Mesothelial cell of epicardium (in vitro differentiated cells): ENCODE measurements around the gene CHST2. TPM values are rescaled to one million over a fixed set of nuclear protein-coding genes. Genes with fewer than 3 reads are reported as not detected.

Experiments used
- DNase-seq, 2 experiments: peaks; one replicate each; pipeline ENCODE4 v3.0.0; 2021; ENCODE audit warnings: low spot score in 2 of 2; ENCODE audit not compliant: unreplicated experiment in 2 of 2
- H3K27ac Mint-ChIP-seq: 2 replicates; pipeline ENCODE4 v1.8.0; 2021; ENCODE audit warnings: mixed read lengths
- H3K27me3 Mint-ChIP-seq: 2 replicates; pipeline ENCODE4 v1.8.0; 2021; ENCODE audit warnings: low read depth, mixed read lengths
- H3K36me3 Mint-ChIP-seq: 2 replicates; pipeline ENCODE4 v1.8.0; 2021; ENCODE audit warnings: mixed read lengths
- H3K4me1 Mint-ChIP-seq: 2 replicates; pipeline ENCODE4 v1.8.0; 2021; ENCODE audit warnings: mixed read lengths
- H3K4me3 Mint-ChIP-seq: 2 replicates; pipeline ENCODE4 v1.8.0; 2021; ENCODE audit warnings: mild to moderate bottlenecking, moderate library complexity, mixed read lengths
- H3K9me3 Mint-ChIP-seq: 2 replicates; pipeline ENCODE4 v1.8.0; 2021; ENCODE audit warnings: mixed read lengths
- total RNA-seq: library from RNA; stranded (reverse); gene quantifications from 3 replicates; pipeline ENCODE4 v1.2.1, GENCODE V29; 2021
- TF ChIP-seq, protein P1 (sequence below): fragments of 200-600 bp; sonication (generic); IDR thresholded peaks from one replicate; pipeline ENCODE4 v1.5.0; 2021; ENCODE audit warnings: antibody characterized with exemption; ENCODE audit not compliant: unreplicated experiment

The CHST2 gene
- total RNA-seq, 1 donor from 2014 or later, result 11.8 TPM

DNA sequence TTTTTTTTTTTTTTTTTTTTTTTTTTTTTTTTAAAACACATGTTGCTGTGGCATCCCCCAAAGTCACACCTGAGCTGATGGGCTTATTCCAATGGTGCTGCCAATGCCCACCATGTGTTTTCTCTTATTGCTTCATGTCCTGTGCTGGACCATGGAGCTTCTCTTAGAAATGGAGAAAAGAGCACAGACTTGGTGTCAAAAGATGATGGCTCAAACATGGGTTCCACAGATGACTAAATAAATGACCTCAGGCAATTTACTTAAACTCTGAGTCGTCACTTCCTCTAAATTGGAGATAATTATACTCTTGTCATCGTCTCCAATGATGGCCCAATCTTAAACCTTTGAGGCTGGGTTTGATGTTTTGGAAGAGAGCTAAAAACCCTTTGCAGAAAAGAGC is 28.1 kb downstream of the CHST2 start:
- Mint-ChIP-seq H3K4me3 (no peak overlapping the region), H3K4me1 (no peaks in the 10 kb centered on the region)
- DNase-seq, result no peak

DNA sequence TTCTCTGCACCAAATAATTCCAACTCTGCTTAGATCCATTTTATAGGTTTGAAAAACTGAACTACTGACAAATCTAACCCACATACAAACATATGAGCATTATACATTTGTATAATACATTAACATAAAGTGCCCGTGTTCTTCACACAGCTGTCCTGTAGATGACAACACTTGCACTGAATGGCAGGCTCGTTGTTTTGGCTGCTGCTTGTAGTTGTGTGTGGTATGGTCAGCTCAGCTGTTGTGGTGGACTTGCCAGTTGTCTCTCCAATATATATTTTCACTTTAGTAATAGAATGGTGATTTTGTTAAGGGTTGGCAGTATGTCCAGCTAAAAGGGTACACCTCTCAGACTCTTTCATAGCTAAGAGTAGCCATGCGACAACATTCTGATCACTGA is 30.5 kb downstream of the CHST2 start:
- Mint-ChIP-seq H3K36me3 (no peaks in the 10 kb centered on the region), H3K9me3 (no peaks in the 10 kb centered on the region), H3K4me3 (no peak overlapping the region), H3K27me3 (peaks cover 6% of the 10 kb centered on the region), H3K27ac (no peak overlapping the region), H3K4me1 (no peaks in the 10 kb centered on the region)
- DNase-seq, result no peak
- TF ChIP-seq, protein P1, sequence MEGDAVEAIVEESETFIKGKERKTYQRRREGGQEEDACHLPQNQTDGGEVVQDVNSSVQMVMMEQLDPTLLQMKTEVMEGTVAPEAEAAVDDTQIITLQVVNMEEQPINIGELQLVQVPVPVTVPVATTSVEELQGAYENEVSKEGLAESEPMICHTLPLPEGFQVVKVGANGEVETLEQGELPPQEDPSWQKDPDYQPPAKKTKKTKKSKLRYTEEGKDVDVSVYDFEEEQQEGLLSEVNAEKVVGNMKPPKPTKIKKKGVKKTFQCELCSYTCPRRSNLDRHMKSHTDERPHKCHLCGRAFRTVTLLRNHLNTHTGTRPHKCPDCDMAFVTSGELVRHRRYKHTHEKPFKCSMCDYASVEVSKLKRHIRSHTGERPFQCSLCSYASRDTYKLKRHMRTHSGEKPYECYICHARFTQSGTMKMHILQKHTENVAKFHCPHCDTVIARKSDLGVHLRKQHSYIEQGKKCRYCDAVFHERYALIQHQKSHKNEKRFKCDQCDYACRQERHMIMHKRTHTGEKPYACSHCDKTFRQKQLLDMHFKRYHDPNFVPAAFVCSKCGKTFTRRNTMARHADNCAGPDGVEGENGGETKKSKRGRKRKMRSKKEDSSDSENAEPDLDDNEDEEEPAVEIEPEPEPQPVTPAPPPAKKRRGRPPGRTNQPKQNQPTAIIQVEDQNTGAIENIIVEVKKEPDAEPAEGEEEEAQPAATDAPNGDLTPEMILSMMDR, result no peak

More for the DNA sequence above, 28.1 kb downstream of the CHST2 start:
- peaks cover 13% of the 10 kb centered on the region for H3K27me3 Mint-ChIP-seq
- no peaks in the 10 kb centered on the region for H3K9me3 Mint-ChIP-seq
- TF ChIP-seq, protein P1, result no peak
- H3K27ac Mint-ChIP-seq, result no peak overlapping the region
- no peaks in the 10 kb centered on the region for H3K36me3 Mint-ChIP-seq

DNA sequence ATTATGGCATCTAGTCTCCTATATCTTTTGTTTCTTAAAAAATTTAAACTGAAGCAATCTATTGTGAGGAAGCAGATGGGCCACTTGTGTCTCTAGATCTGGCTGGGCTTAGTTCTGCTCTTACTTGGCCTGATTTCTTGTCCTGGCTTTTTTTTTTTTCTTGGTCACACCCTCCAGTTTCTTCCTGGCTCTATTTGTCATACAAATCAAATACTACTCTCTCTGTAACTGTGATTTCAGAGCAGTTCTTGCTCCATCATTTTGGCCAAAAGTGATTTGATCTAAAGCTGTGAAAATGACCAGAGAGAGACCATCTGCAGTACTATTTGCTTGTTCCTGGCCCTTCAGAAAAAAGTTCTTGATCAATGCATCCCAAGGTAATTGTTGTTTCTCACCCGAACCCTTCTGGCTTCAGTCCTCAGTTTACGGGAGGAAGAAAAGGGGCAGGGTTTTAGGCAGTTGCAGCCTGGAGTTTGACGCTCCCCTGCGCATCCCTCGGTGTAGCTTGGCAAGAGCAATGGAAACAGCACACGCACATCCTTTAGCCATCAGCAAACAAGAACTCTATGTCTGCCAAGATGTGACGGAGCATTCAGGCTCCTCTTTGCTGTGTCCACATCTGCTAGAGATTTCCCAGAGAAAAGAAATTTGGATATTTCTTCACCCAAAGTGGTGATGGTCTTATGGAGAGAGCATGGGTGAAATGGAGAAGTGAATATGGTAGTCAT is 31.6 kb downstream of the CHST2 start:
- no peak overlapping the region for H3K4me3 Mint-ChIP-seq
- no peaks in the 10 kb centered on the region for H3K9me3 Mint-ChIP-seq
- TF ChIP-seq, protein P1, result no peak
- no peak for DNase-seq
- H3K27me3 Mint-ChIP-seq, result peaks cover 7% of the 10 kb centered on the region
- H3K27ac Mint-ChIP-seq, result no peak overlapping the region
- H3K4me1 Mint-ChIP-seq, result no peaks in the 10 kb centered on the region
- no peaks in the 10 kb centered on the region for H3K36me3 Mint-ChIP-seq

DNA sequence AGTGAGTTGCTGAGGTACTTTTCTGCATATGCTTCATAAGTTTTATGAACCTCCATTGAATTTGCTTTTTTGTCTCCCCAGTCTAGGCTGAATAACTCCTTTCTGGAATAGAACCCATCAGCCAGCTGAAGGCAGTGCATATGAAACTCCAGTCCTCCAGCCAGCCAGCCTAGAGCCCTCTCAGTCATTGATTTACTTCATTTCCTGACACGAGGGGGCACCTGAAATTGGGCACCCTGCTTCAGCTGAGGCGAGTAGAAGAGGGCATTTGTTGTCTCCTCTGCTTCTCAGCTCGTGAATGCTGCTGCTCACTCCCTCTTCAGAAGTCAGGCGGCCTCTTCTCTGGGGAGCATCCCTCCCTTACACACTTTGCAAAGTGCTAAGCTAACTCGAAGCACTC is 32.5 kb downstream of the CHST2 start:
- no peak for DNase-seq
- TF ChIP-seq, protein P1, result no peak
- peaks cover 7% of the 10 kb centered on the region for H3K27me3 Mint-ChIP-seq
- H3K36me3 Mint-ChIP-seq, result no peaks in the 10 kb centered on the region
- H3K9me3 Mint-ChIP-seq, result no peaks in the 10 kb centered on the region
- no peak overlapping the region for H3K4me3 Mint-ChIP-seq
- no peaks in the 10 kb centered on the region for H3K4me1 Mint-ChIP-seq
- H3K27ac Mint-ChIP-seq, result no peak overlapping the region

DNA sequence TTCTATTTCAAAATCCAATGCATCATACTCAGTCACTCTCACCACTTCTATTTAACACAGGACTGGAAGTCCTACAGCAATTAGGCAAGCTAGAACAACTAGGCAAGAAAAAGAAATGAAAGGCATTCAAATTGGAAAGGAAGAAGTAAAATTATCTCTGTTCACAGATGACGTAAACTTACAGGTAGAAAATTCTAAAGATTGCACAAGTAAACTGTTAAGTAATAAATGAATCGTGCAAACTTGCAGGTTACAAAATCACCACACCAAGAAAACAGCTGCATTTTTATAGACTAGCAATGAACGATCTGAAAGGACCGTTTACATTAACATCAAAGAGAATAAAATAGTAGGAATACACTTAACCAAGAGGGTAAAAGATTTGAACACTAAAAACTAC is 36.2 kb downstream of the CHST2 start:
- H3K4me1 Mint-ChIP-seq, result peaks cover 7% of the 10 kb centered on the region
- no peak overlapping the region for H3K4me3 Mint-ChIP-seq
- DNase-seq, result no peak
- H3K36me3 Mint-ChIP-seq, result no peaks in the 10 kb centered on the region
- H3K9me3 Mint-ChIP-seq, result no peaks in the 10 kb centered on the region
- peaks cover 6% of the 10 kb centered on the region for H3K27me3 Mint-ChIP-seq
- H3K27ac Mint-ChIP-seq, result no peak overlapping the region
- TF ChIP-seq, protein P1, result no peak
